ENCODE measurements around the gene ADTRP. TPM values are rescaled to one million over a fixed set of nuclear protein-coding genes. Genes with fewer than 3 reads are reported as not detected.

The ADTRP gene
- total and polyA plus RNA-seq, 4 donors: 0.82 to 7.4 (median 1.2) TPM

DNA sequence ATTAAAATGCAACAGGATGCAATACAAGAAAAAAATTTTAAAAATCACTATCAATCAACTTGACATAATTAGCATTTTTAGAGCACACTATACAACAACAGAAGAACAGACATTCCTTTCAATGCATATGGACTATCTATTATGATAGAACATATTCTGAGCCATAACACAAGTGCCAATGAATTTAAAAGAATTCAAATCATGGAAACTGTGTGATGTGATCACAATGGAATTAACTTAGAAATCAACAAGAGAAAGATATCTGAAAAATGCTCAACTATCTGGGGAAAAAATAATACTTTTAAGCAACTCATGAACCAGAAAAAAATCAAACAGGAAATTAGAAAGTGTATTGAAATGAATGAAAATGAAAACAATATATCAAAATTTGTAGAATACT is 106.3 kb downstream of the ADTRP start:
- ATAC-seq (ENCODE audit: low FRiP score) (no peak), DNase-seq (no peak)
- Histone ChIP-seq H3K4me1 (ENCODE audit: control insufficient read depth in 1 of 2, insufficient read depth in 2 of 2, low read length in 2 of 2) (no peaks in the 10 kb centered on the region), H3K9me3 (ENCODE audit: control insufficient read depth, low read length) (no peaks in the 10 kb centered on the region), H3K27ac (ENCODE audit: low read depth in 1 of 2, low read length in 2 of 2) (no peak overlapping the region), H3K27me3 (ENCODE audit: control insufficient read depth in 1 of 2, insufficient read depth in 2 of 2, low read length in 1 of 2) (no peaks in the 10 kb centered on the region), H3K36me3 (ENCODE audit: control insufficient read depth in 1 of 2, insufficient read depth in 2 of 2, low read length in 1 of 2) (no peaks in the 10 kb centered on the region), H3K4me3 (ENCODE audit: low read length in 2 of 2) (no peak overlapping the region)
- intact Hi-C loops (cut with DNase I): no loop called here

- WGBS, 2 donors: 97 to 98% methylated on average over 4 of the region's 4 CpGs
- intact Hi-C loops (cut with DNase I): no loop called here
- ATAC-seq (ENCODE audit: low FRiP score) (no peak), DNase-seq (no peak)
- Histone ChIP-seq H3K36me3 (ENCODE audit: control insufficient read depth in 1 of 2, insufficient read depth in 2 of 2, low read length in 1 of 2) (no peaks in the 10 kb centered on the region), H3K4me3 (ENCODE audit: low read length in 2 of 2) (no peak overlapping the region), H3K4me1 (ENCODE audit: control insufficient read depth in 1 of 2, insufficient read depth in 2 of 2, low read length in 2 of 2) (no peaks in the 10 kb centered on the region), H3K9me3 (ENCODE audit: control insufficient read depth, low read length) (no peaks in the 10 kb centered on the region), H3K27ac (ENCODE audit: low read depth in 1 of 2, low read length in 2 of 2) (no peak overlapping the region), H3K27me3 (ENCODE audit: control insufficient read depth in 1 of 2, insufficient read depth in 2 of 2, low read length in 1 of 2) (no peaks in the 10 kb centered on the region)
Measured at GRCh38 chr6:11669696-11670095, 108.9 kb downstream of the ADTRP start.

DNA sequence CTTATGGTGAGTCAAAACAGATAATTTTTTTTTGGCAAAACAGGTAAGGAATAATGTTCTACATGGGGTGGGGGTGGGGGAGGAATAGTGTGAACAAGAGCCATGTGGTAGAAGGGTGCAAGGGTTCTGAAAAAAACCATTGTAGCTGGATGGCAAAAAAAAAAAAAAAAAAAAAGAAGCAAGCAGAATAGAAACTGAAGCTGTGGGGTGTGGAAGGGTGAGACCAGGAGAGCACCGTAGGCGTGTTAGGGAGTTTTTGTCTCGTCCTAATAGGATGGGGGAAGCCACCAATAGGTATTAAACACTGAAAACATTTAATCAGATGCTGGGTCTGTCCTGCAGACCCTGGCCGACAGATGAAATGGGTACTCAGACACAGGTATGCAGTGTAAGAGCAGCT is 110.1 kb downstream of the ADTRP start:
- H3K27me3 ChIP-seq (ENCODE audit: control insufficient read depth in 1 of 2, insufficient read depth in 2 of 2, low read length in 1 of 2): no peaks in the 10 kb centered on the region
- H3K4me1 ChIP-seq (ENCODE audit: control insufficient read depth in 1 of 2, insufficient read depth in 2 of 2, low read length in 2 of 2): no peaks in the 10 kb centered on the region
- intact Hi-C loops (cut with DNase I): no loop called here
- no peaks in the 10 kb centered on the region for H3K36me3 ChIP-seq (ENCODE audit: control insufficient read depth in 1 of 2, insufficient read depth in 2 of 2, low read length in 1 of 2)
- no peaks in the 10 kb centered on the region for H3K9me3 ChIP-seq (ENCODE audit: control insufficient read depth, low read length)
- DNase-seq (no peak), ATAC-seq (ENCODE audit: low FRiP score) (no peak)
- H3K27ac ChIP-seq (ENCODE audit: low read depth in 1 of 2, low read length in 2 of 2): no peak overlapping the region
- WGBS, 2 donors: 91 to 93% methylated on average over 4 of the region's 4 CpGs
- no peak overlapping the region for H3K4me3 ChIP-seq (ENCODE audit: low read length in 2 of 2)

GRCh38 chr6:11667876-11668275 is 110.7 kb downstream of the ADTRP start:
- Histone ChIP-seq H3K27ac (ENCODE audit: low read depth in 1 of 2, low read length in 2 of 2) (no peak overlapping the region), H3K9me3 (ENCODE audit: control insufficient read depth, low read length) (no peaks in the 10 kb centered on the region), H3K36me3 (ENCODE audit: control insufficient read depth in 1 of 2, insufficient read depth in 2 of 2, low read length in 1 of 2) (no peaks in the 10 kb centered on the region), H3K27me3 (ENCODE audit: control insufficient read depth in 1 of 2, insufficient read depth in 2 of 2, low read length in 1 of 2) (no peaks in the 10 kb centered on the region), H3K4me1 (ENCODE audit: control insufficient read depth in 1 of 2, insufficient read depth in 2 of 2, low read length in 2 of 2) (no peaks in the 10 kb centered on the region), H3K4me3 (ENCODE audit: low read length in 2 of 2) (no peak overlapping the region)
- WGBS, 2 donors: 72 to 77% methylated on average over 2 of the region's 2 CpGs
- DNase-seq (no peak), ATAC-seq (ENCODE audit: low FRiP score) (no peak)
- intact Hi-C loops (cut with DNase I): no loop called here

DNA sequence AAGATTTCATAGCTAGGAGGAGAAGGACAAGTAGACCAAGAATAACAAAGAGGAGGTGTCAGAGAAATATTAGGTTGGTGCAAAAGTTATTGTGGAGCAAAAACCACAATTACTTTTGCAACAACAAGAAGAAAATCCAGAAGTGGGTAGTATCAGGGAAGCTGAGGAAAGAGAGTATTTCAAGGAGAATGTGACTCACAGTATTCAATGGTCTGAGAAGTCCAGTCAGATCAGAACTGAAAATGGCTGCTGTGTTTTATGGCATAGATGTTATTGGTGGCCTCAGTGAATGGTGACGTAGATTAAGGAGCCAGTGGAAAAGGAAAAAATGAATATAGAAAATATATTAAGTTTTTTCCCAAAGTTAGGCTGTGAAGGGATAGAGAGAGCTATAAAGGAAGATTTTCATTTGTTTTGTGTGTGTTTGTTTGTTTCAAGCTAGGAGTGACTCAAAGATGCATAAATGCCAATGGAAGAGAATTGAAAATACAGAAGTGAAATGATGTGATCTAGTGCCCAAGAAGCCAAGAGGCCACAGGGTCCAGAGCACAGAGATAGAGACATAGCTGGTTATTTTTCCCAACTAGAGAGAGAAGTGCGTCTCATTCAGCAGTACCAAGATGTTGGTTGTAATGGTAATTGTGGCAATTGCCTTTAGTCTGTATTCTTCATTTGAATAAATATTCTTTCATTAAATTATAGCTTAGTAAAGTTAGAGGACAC is 112.8 kb downstream of the ADTRP start:
- H3K4me1 ChIP-seq (ENCODE audit: control insufficient read depth in 1 of 2, insufficient read depth in 2 of 2, low read length in 2 of 2): no peaks in the 10 kb centered on the region
- ATAC-seq (ENCODE audit: low FRiP score): no peak

More for the DNA sequence above, 112.8 kb downstream of the ADTRP start:
- intact Hi-C loops (cut with DNase I): no loop called here
- Histone ChIP-seq H3K9me3 (ENCODE audit: control insufficient read depth, low read length) (no peaks in the 10 kb centered on the region), H3K27ac (ENCODE audit: low read depth in 1 of 2, low read length in 2 of 2) (no peak overlapping the region), H3K27me3 (ENCODE audit: control insufficient read depth in 1 of 2, insufficient read depth in 2 of 2, low read length in 1 of 2) (no peaks in the 10 kb centered on the region), H3K4me3 (ENCODE audit: low read length in 2 of 2) (no peak overlapping the region), H3K36me3 (ENCODE audit: control insufficient read depth in 1 of 2, insufficient read depth in 2 of 2, low read length in 1 of 2) (no peaks in the 10 kb centered on the region)
- no peak for DNase-seq
- 78 to 82% methylated on average over 2 of the region's 2 CpGs for WGBS, 2 donors

Other genes with a start within 250 kb of the ADTRP start
- 1 to 10 TPM; 6.2 to 7.3 TPM for gene TMEM170B, start 241.1 kb downstream of the ADTRP start, total RNA-seq
- gene TMEM170B, start 241.1 kb downstream of the ADTRP start, polyA plus RNA-seq: 1 to 10 TPM; 1.5 to 2.0 TPM
- gene HIVEP1, start 233.5 kb upstream of the ADTRP start, total RNA-seq: 10 to 100 TPM; 26.7 to 40.8 TPM
- gene HIVEP1, start 233.5 kb upstream of the ADTRP start, polyA plus RNA-seq: 1 to 10 TPM; 5.2 to 6.8 TPM